GM12878 (cell line): Measurements from ENCODE around the gene EXOC1L. TPM values are rescaled to one million over a fixed set of nuclear protein-coding genes. Genes with fewer than 3 reads are reported as not detected.

ENCODE experiments used
- ATAC-seq: fragments of 200-7000 bp; cut with Tn5 transposase; 3 replicates; pipeline ENCODE4 v1.9.1; 2020; ENCODE audit warnings: mild to moderate bottlenecking, moderate library complexity
- BruUV-seq: library from RNA; stranded (reverse); fragments of 400-500 nt; replicated peaks from 2 replicates; lab custom pipeline; 2021; lab: Mats Ljungman, UMichigan
- CTCF ChIA-PET: fragments of 300-600 bp; sonication (Branson Sonifier 250); formaldehyde crosslinking; extraction: SDS; loops from one replicate; lab custom pipeline; 2021; ENCODE audit warnings: inconsistent platforms; lab: Yijun Ruan, JAX
- POLR2A ChIA-PET: fragments of 350-600 bp; formaldehyde crosslinking; extraction: SDS; loops from one replicate; lab custom pipeline; 2021; ENCODE audit warnings: inconsistent platforms; lab: Charles Lee
- RAD21 ChIA-PET: fragments of 300-600 bp; sonication (Branson Sonifier 250); formaldehyde crosslinking; loops from one replicate; lab custom pipeline; 2023; ENCODE audit warnings: antibody characterized with exemption; ENCODE audit not compliant: unreplicated experiment; lab: Charles Lee
- SMC1A ChIA-PET: fragments of 300-600 bp; sonication (Branson Sonifier 250); formaldehyde crosslinking; loops from one replicate; lab custom pipeline; 2023; ENCODE audit not compliant: unreplicated experiment, uncharacterized antibody; lab: Charles Lee
- DNase-seq: peaks from one replicate; pipeline ENCODE4 v3.0.0-alpha.2; 2011; ENCODE audit warnings: low read depth, low spot score
- FAIRE-seq: peaks from 3 replicates; lab custom pipeline; 2011; peaks lifted over from hg19 to GRCh38; lab: Jason Lieb, UNC
- H2AFZ ChIP-seq: 2 replicates; pipeline ENCODE4 v1.6.0; 2011; ENCODE audit warnings: low read depth, low read length, control low read depth; ENCODE audit not compliant: control insufficient read depth
- H3K27ac ChIP-seq: 2 replicates; pipeline ENCODE4 v1.5.1; 2011; ENCODE audit warnings: control low read depth; ENCODE audit not compliant: control insufficient read depth, insufficient read depth
- H3K27me3 ChIP-seq, 2 experiments: replicated peaks in 1 of 2; 2 replicates each; pipeline versions ENCODE4 v1.6.0 to v1.6.1; 2011; ENCODE audit warnings: low read length in 1 of 2; ENCODE audit not compliant: control insufficient read depth in 2 of 2, insufficient read depth in 2 of 2
- H3K36me3 ChIP-seq, 2 experiments: 2 replicates each; pipeline ENCODE4 v1.5.1; 2011; ENCODE audit warnings: low read length in 1 of 2; ENCODE audit not compliant: control insufficient read depth in 2 of 2, insufficient read depth in 2 of 2
- H3K4me1 ChIP-seq: 2 replicates; pipeline ENCODE4 v1.6.1; 2011; ENCODE audit warnings: mild to moderate bottlenecking, low read length, moderate library complexity, mixed read lengths; ENCODE audit not compliant: control insufficient read depth, insufficient read depth
- H3K4me2 ChIP-seq: 2 replicates; pipeline ENCODE4 v1.6.0; 2011; ENCODE audit warnings: control low read depth; ENCODE audit not compliant: control insufficient read depth, insufficient read depth
- H3K4me3 ChIP-seq: fragments of 200-600 bp; sonication (generic); 2 replicates; pipeline ENCODE4 v1.5.1; 2016
- H3K79me2 ChIP-seq: 2 replicates; pipeline ENCODE4 v1.6.0; 2011; ENCODE audit warnings: low read length; ENCODE audit not compliant: control insufficient read depth, insufficient read depth
- H3K9ac ChIP-seq: 2 replicates; pipeline ENCODE4 v1.8.0; 2011; ENCODE audit warnings: low read length, control low read depth, mixed read lengths; ENCODE audit not compliant: control insufficient read depth, insufficient read depth
- H3K9me3 ChIP-seq: replicated peaks from 3 replicates; pipeline ENCODE4 v1.5.1; 2011; ENCODE audit warnings: mild to moderate bottlenecking, low read length; ENCODE audit not compliant: control insufficient read depth, insufficient read depth
- H4K20me1 ChIP-seq: 2 replicates; pipeline ENCODE4 v1.6.0; 2011; ENCODE audit not compliant: control insufficient read depth, insufficient read depth
- BACH1 ChIP-seq: fragments of 450-650 bp; IDR thresholded peaks from 2 replicates; pipeline ENCODE4 v1.6.1; 2017; ENCODE audit warnings: mild to moderate bottlenecking, borderline replicate concordance
- CHD1 ChIP-seq: IDR thresholded peaks from 2 replicates; pipeline ENCODE4 v1.6.1; 2012; ENCODE audit warnings: low read depth, low read length, improper control_type of control experiment
- CHD4 ChIP-seq: fragments of 200-600 bp; sonication (generic); IDR thresholded peaks from 2 replicates; pipeline ENCODE4 v1.6.1; 2016; ENCODE audit warnings: mild to moderate bottlenecking
- CTCF ChIP-seq, 3 experiments: IDR thresholded peaks in 2 of 3; conservative IDR thresholded peaks in 1 of 3; 2 replicates each; pipeline ENCODE4 v1.5.1; 2011; ENCODE audit warnings: low read depth in 3 of 3, low read length in 3 of 3, mild to moderate bottlenecking in 3 of 3, control low read depth in 2 of 3, moderate library complexity in 2 of 3, inconsistent platforms in 1 of 3, mixed read lengths in 1 of 3; ENCODE audit not compliant: control insufficient read depth in 2 of 3, insufficient read depth in 1 of 3; ENCODE audit errors: extremely low read depth in 1 of 3
- EGR1 ChIP-seq, 2 experiments: IDR thresholded peaks; 1 replicate in 1 of 2; 2 replicates in 1 of 2; pipeline ENCODE4 v1.6.1; 2011 to 2012; ENCODE audit warnings: low read depth in 2 of 2, low read length in 2 of 2, borderline replicate concordance in 1 of 2, mild to moderate bottlenecking in 1 of 2, moderate library complexity in 1 of 2
- HCFC1 ChIP-seq: fragments of 150-350 bp; IDR thresholded peaks from 2 replicates; pipeline ENCODE4 v1.6.1; 2014; ENCODE audit warnings: low read length
- RAD21 ChIP-seq: IDR thresholded peaks from 2 replicates; pipeline ENCODE4 v1.6.1; 2011; ENCODE audit warnings: mild to moderate bottlenecking, low read depth, low read length, moderate library complexity; ENCODE audit not compliant: insufficient read depth
- SRF ChIP-seq, 2 experiments: IDR thresholded peaks; 2 replicates each; pipeline ENCODE4 v1.6.1; 2011; ENCODE audit warnings: low read depth in 2 of 2, low read length in 2 of 2, mild to moderate bottlenecking in 1 of 2, moderate library complexity in 1 of 2
- ZBTB11 ChIP-seq: fragments of 450-650 bp; formaldehyde crosslinking; IDR thresholded peaks from 2 replicates; pipeline ENCODE4 v1.5.0; 2022; ENCODE audit warnings: mild to moderate bottlenecking, missing genetic modification characterization
- ZNF207 ChIP-seq: fragments of 450-650 bp; IDR thresholded peaks from 2 replicates; pipeline ENCODE4 v1.6.1; 2014; ENCODE audit warnings: antibody characterized with exemption, mild to moderate bottlenecking, borderline replicate concordance
- ZNF687 ChIP-seq: fragments of 450-650 bp; IDR thresholded peaks from 2 replicates; pipeline ENCODE4 v1.6.1; 2017; ENCODE audit warnings: mild to moderate bottlenecking, moderate library complexity
- in situ Hi-C: fragments of 300-500 bp; cut with MboI; formaldehyde crosslinking; loops from 9 replicates; pipeline ENCODE4 v1.14.3; 2018; ENCODE audit warnings: mixed read lengths
- intact Hi-C: fragments of 100-400 bp; cut with micrococcal nuclease; formaldehyde crosslinking; loops from one replicate; pipeline ENCODE4 v1.14.2; 2022; ENCODE audit not compliant: unreplicated experiment
- polyA plus RNA-seq, 11 experiments: library from polyadenylated mRNA; depleted of rRNA in 4 of 11; unstranded in 6 of 11; stranded (reverse) in 5 of 11; fragments of >200 nt; fragmentation: Nextera tagmentation in 4 of 11; fragmentation: Illumina TruSeq in 1 of 11; extraction: Ambion mirVana in 4 of 11; extraction: Trizol in 1 of 11; gene quantifications; 1 replicate in 1 of 11; 2 replicates in 10 of 11; pipeline versions ENCODE4 v1.2.1 to v1.2.3, GENCODE V29; 2011 to 2016; ENCODE audit warnings: inconsistent platforms in 2 of 11, missing spikeins in 2 of 11, low read depth in 1 of 11
- total RNA-seq, 4 experiments: library from RNA; depleted of rRNA in 3 of 4; stranded (reverse); fragments of >200 nt in 3 of 4; fragmentation: Illumina TruSeq in 1 of 4; extraction: Trizol in 1 of 4; gene quantifications; 2 replicates each; pipeline versions ENCODE4 v1.2.1 to v1.2.3, GENCODE V29; 2013 to 2021

Gene EXOC1L
- total and polyA plus RNA-seq, 10 of the 15 experiments (the other 5 are each of a cell fraction or from before 2014, with no cell fraction given) = not detected

GRCh38 chr4:55874831-55875230 is 55.2 kb downstream of the EXOC1L start:
- ChIA-PET POLR2A (no interaction called here), CTCF (no interaction called here), SMC1A (interaction anchor here (1.1 kb wide), 1 partner anchor 9 kb away, joined by 3 read pairs; no protein-coding TSS in a partner anchor), RAD21 (no interaction called here)
- H3K4me2 ChIP-seq = no peak overlapping the region
- no peaks in the 10 kb centered on the region for H3K79me2 ChIP-seq
- H3K36me3 ChIP-seq = peaks cover 0 to 10% of the 10 kb centered on the region in 2 experiments; a peak in 1 of 4 replicates
- H3K4me1 ChIP-seq = no peaks in the 10 kb centered on the region
- no peak overlapping the region for H3K27ac ChIP-seq
- no peak overlapping the region for H3K9ac ChIP-seq
- no TSS peak for BruUV-seq
- ATAC-seq (no peak), DNase-seq (no peak), FAIRE-seq (no peak)
- no peaks in the 10 kb centered on the region for H3K9me3 ChIP-seq
- no peak overlapping the region for H3K4me3 ChIP-seq
- H2AFZ ChIP-seq = no peak overlapping the region
- intact Hi-C loops = no loop called here
- no peaks in the 10 kb centered on the region for H4K20me1 ChIP-seq
- TF ChIP-seq ZNF687 (no peak), SRF (IDR thresholded peaks at IDR 0.05; ENCODE audit: low read depth in 2 of 2, low read length in 2 of 2) (no peak), ZBTB11 (CRISPR knock-in tag) (no peak), CHD1 (no peak), HCFC1 (no peak), BACH1 (no peak), CHD4 (no peak), ZNF207 (no peak), RAD21 (no peak), EGR1 (IDR thresholded peaks at IDR 0.05; ENCODE audit: borderline replicate concordance in 1 of 2, low read depth in 2 of 2, low read length in 2 of 2) (no peak), CTCF (IDR thresholded peaks at IDR 0.05 in 2 of 3, conservative IDR thresholded peaks at IDR 0.05 in 1 of 3; ENCODE audit: control insufficient read depth in 2 of 3, extremely low read depth in 1 of 3, insufficient read depth in 1 of 3, low read depth in 3 of 3, low read length in 3 of 3) (no peak)
- in situ Hi-C loops = loop anchor here (25.0 kb wide), 1 partner anchor 463 kb away; no protein-coding TSS in a partner anchor
- H3K27me3 ChIP-seq = no peaks in the 10 kb centered on the region
